Stromal cell of bone marrow (primary cell): ENCODE measurements around the gene ADAD2.

Experiments used
- DNase-seq: peaks from one replicate; pipeline ENCODE4 v3.0.0-alpha.2; 2012; ENCODE audit warnings: low read depth

The ADAD2 gene

DNA sequence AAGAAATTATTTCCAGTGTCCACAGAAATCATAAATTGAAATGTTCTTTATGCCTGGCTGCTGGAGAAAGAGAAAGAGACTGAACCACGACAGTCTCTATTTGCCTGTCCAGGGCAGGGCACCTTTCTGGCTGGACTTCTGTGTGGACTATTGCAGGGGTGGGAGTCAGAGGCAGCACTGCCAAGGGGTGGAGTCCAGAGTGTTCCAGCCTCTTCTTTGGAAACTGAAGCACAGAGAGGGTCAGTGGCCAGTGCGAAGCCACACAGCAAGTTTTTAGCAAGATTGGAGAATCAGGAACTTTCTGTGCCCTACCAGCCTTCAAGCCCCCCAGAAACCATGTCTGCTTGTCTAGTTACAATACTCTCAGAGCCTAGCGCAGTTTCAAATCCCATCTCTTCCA lies 33.6 kb downstream of the ADAD2 start:
- no peak for DNase-seq

DNA sequence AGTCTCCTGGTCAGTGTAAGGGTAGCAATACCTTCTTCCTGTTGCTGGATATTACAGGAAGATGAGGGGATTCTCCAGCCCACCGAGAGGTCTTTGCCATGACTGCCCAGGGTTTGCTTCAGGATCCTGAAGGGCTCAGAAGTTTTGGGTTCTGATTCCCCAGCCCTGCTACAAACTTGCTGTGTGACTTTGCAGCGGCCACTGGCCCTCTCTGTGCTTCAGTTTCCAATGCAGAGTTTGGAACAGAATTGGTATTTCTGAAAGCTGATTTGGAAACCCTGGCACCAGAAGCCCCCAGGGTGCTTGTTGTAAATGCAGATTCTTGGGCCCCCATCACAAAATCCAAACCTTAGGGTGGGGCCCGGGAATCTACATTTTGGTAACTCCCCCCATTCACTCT lies 34.2 kb downstream of the ADAD2 start:
- no peak for DNase-seq

DNA sequence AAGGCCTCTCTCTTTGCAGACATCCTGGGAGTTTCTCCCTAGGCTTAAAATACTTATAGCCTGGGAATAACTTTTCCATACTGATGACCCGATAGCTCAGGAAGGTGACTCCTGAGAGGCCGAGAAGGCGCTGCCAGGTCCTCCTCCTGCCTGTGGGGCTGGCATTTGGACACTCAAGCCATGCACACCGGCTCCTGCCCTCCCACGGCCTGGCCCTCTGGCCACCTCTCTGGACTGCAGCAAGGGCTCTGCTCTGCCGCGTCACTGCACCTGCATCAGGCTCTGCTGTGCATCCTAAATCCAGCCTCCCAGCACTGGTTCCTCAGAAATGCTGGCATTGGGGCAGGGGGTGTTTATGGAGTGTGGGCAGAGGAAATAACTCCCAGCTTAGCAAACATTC lies 34.6 kb downstream of the ADAD2 start:
- no peak for DNase-seq

DNA sequence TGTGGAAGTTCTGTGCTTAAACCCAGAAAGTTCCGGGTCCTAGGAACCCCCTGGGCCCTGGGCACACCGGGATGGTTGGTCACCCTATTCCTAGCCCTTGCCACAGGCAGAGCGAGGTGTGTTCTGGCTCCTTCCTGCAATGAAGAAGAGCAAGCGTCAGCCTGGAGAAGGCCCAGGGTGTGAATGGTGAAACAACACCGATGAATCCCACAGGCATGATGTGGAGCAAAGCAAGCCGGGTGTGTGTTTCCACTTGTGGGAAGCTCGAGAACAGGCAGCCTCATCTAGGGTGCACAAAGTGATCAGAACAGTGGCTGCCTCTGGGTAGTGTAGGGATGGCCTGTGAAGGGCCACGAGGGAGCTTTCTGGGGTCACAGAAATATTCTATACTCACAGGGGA lies 35.1 kb downstream of the ADAD2 start:
- DNase-seq: no peak

DNA sequence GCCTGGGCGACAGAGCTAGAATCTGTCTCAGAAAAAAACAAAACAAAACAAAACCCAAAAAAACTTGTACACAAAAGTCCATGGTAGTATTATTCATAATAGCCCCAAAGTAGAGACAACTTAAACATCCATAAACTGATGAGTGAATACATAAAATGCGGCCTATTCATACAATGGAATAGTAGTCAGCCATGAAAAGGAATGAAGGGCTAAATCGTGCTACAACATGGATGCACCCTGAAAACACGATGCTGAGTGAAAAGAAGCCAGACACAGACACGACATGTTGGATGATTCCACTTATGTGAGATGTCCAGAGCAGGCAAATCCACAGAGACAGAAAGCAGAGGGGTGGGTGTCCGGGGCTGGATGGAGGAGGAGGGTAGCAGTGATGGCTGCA lies 36.6 kb downstream of the ADAD2 start:
- DNase-seq: no peak

DNA sequence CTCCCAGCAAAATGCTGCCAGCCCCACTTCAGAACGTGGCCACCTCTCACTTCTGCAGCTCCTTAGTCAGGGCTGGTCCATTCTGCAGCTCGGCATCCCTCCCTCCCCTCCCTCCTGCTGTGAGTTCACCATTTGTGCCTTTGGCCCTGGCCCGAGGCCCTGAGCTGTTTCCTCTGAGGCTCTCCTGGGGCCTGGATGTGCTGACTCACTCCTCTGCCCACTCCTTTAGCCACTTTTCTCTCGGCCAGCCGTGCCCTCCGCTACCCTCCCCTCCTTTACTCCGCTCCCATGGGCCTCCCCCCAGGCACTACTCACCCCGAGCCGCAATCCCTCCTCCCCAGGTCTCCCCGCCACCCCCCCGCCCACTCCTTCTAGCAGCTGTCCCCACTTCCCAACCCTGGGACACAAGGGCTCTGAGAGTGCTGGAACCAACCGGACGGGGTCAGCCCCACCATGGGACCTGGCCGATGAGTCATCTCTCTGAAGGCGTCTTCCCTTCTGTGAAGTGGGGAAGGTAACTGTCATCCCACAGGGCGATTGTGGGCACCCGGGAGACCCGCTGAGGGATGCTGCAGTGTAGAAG lies 37.4 kb downstream of the ADAD2 start:
- DNase-seq: peak; percentile 92

DNA sequence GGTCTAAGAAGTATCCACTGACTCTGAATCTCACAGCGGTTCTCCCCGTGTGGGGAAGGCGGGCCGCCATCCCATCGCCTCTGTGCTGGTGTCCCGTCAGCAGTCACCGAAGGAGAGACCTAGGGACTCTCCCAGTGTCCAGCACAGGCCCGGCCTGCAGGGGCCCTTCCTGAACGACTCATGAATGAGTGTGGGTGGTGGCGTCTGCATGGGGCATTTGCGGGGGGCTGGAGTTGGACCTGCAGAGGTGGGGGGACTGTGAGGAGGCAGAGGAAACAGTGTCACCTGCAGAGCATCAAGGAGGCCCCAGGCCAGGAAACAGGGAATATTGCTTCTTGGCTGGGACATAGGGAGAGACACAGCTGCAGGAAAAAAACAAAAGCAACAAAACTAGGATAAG lies 38.5 kb downstream of the ADAD2 start:
- DNase-seq: no peak

DNA sequence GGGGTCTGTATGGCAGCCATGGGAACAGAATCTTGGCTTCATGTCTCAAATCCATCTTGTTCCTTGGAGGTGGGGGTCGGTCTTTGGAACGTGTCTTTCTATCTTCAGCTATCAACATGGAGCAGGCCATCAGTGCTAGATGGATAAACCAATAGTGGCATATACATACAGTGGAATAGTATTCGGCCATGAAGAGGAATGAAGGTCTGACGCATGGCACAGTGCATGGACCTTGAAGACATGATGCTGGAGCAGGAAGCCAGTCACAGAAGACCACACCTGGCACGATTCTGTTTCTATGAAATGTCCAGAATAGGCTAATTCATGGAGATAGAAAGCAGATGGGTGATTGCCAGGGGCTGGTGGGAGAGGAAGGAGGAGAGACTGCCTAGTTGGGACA lies 41.1 kb downstream of the ADAD2 start:
- no peak for DNase-seq

DNA sequence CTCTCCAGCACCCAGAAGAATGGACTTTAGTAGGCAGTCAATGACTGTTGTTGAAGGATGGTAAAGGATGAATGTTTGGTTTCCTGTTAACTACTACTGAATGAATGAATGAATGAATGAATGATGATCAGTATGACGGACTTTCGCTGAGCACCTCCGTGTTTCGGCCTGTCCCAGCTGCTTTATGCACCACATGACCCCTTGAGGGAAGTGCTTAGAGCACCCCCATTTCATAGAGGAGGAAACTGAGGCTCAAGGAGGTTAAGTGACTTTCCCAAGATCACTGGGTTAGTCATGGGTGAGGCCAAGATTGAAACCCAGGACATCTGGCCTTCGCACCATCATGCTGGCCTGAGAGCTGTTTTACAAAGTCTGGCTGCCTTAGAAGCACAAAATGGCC lies 42.0 kb downstream of the ADAD2 start:
- DNase-seq: no peak

DNA sequence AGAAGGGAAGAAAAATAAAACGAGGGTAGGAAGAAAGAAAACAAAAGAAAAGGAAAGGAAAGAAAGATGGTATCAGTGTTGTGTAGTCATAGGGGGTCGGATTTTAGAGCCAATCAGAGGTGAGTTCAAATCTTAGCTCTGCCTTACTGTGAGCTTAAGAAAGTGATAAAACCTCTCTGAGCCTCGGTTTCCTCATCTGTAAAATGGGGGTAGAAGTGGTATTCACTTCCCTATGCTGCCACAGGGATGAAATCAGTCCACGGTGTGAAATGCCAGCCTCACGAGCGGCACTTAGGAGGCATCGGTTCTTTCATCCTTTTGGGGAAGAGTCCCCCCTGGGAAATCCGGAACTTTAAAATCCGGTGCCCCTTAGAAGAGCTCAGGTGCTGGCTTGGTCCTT lies 42.8 kb downstream of the ADAD2 start:
- no peak for DNase-seq

DNA sequence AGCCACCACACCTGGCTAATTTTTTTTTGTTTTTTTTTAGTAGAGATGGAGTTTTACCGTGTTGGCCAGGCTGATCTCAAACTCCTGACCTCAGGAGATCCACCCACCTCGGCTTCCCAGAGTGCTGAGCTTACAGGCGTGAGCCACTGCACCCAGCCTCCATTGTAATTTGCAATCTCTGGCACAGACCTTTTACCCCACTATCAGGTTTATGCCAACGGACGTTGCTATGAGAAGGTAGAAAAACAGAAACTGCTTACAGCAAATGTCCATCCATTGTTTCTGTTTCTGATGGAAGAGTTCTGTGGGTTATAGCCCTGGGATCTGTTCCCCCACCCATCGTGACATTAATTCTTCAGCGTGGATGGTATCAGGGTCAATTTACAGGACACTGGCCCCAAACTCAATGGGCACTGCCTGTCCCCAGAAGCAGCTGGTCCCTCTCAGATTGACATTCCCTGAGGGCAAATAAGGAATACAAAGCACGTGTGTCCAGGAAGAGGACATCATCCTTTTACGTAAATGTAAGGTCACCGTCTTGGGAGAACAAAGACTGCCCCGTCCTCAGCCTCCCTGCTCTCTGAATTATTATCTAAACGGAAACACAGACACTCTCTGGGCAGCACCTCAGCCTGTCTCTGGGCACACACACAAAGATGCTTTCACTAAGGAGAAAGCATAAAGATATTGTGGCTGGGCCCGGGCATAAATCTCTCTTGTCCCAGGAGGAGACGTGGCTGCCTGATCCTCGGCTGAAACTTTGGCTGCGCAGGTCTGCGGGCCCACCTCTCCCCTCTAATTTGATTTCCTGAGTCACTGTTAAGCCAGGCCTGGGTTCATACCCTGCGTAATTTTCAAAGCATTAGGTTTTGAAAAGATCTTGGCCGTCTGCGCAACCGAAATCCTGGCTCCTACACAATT lies 43.6 kb downstream of the ADAD2 start:
- no peak for DNase-seq

DNA sequence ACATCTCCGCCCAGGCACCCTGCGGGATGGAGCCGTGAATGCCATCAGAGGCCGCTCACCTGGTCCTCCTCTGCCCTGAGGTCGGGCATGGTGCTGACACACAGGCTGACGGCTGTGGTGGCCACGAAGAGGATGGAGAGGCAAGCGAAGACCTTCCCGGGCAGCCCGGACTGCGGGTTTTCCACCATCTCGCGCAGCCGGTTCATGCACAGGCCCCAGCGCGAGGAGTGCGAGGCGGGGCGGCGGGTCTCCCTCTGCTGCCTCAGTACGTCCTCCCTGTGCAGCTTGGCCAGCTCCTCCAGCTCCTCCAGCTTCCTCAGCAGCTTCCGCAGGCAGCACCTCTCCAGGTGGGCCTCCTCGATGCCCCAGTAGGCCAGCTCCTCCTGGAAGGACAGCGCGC lies 45.7 kb downstream of the ADAD2 start:
- DNase-seq: no peak

DNA sequence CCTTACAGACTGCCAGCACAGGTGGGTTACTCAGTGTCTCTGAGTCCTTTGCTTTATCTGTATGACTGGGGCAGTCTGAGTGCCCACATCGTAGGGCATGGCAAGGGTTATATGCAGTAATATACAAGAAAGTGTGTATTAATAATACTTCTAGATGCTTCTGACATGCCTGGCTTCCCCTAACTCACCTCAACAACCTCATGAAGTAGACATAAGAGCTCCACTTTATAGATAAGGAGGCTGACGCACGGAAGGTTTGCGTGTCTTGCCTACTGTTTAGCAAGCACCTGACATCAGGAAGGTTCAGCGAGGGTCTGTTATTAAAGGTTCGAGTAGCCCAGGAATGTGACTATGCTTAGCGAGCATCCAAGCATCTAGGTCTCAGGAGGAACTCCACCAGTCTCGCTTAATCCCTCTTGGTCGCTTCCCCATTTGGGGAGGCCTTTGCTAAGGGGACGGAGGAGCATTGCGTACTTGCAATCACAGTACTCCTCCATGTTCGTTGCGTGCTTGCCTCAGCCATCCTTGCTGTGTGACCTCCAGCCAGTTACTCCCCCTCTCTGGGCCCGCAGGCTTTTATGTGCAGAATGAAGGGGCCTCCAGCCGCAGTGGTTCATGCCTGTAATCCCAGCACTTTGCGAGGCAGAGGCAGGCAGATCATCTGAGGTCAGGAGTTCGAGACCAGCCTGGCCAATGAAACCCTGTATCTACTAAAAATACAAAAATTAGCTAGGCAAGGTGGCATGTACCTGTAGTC lies 47.2 kb downstream of the ADAD2 start:
- DNase-seq: no peak

DNA sequence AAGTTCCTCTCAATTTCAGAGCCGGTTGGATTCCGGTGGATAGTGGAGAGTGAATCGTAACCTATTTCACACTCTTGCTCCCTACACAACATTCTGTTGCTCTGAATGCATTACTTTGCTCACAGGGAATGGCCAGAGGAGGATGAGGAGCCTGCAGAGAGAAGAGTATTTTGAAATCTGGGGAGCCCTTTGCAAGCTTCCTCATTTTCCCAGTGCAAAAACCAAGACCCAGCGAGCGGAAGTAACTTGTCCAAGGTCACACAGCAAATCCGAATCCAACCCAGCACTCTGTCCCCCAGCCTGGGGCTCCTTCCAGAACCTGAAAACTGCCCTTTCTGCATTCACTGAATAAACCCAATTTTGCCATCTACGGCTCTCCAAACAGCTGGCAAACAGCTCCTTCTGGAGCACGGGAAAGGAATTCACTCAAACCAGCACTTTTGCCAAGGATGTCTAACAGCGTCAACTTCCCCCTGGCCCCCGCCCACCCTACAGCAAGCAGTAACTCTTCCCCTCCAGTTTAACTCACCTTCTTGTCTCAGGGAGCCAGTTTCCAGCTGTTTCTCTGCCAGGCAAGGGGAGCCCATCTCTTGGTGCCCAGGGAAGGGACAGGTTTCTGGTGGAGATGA lies 48.3 kb downstream of the ADAD2 start:
- no peak for DNase-seq

DNA sequence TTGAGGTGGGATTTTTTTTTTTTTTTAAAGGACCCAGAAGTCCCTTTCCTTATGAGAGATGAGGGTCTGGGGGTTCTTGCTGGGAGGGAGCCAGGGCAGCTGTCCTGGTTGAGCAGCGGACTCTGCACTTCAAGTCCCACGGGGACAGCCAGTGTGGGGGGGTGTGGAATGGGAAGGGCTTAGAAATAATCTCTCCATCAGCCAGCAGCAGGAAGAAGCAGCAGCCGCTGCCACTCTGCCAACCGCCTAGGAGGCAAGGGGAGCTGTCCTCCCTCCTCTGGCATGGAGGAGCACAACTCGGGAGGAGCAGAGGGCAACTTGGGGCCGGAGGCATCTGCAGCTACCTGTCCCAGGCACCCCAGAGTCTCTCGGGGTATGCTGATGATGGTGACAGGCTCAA lies 49.0 kb downstream of the ADAD2 start, which contains the start of gene KCNG4:
KCNG4 (minus strand) TSS at position 104 of the 400 bp plus-strand sequence. CDS start 2,527 bp downstream, outside the sequence.
- no peak for DNase-seq

DNA sequence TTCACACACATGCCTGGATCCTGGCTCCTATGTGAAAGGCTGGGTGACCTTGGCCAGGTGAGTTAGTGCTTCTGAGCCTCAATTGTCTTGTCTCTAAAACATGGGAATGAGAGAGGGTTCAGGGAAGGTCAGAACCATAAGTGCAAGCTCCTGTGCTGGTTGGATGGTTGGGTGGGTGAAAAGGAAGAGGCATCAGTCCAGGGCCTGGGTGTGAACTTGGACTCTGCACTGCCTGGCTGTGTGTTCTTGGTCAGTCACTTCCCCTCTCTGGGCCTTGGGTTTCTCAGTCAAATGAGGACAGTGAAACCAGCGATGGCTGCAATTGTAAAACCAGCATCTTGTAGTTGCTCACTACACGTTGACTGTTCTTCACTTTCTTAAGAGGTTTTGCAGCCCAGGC lies 49.5 kb downstream of the ADAD2 start:
- DNase-seq: no peak

DNA sequence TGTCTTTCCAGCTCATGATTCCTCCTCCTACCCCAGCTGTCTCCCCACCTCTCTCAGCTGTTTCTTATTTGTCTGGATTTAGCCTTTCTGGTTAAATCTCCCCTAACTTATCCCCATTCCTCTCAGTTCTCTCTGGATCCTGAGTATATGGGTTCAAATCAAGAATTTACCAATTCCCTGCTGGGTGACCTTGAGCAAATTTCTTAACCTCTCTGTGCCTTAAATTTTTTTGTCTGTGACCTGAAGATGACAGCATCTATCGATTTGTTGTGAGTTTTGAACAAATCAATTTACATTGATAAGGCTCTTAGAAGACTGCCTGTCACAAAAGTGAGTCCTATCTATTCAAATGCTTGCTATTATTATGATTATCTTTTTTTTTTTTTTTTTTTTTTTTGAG lies 50.8 kb downstream of the ADAD2 start:
- no peak for DNase-seq

DNA sequence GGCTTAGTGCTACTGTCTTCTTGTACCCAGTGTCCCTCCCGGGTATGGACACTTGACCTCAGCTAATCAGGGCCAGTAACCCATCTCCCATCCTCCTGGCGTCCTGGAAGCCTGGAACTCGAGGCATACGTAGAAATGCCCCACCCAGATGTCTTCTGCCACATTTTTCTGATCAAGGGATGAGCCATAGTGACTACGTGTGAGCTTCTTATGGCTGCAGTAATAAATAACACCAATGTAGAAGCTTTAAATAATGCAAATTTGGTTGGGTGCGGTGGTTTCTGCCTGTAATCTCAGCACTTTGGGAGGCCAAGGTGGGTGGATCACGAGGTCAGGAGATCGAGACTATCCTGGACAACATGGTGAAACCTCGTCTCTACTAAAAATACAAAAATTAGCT lies 51.9 kb downstream of the ADAD2 start:
- DNase-seq: no peak

DNA sequence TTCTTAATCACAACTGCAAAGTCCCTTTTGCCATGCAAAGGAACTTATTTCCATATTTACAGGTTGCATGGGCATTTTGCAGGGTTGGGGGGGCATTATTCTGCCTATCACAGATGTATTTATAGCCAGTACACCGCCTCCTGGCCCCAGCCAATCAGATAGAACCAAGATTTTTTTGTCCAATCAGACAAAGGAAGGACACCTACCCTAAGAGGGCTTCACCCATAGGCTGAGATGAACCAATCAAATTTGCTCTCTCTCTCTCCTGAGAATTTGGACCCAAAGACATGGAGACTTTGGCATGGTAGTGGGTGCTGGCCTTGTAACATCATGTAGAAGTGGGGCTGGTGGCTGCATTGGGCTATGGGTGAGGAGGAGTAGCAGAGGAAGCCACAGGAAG lies 52.8 kb downstream of the ADAD2 start:
- DNase-seq: no peak

DNA sequence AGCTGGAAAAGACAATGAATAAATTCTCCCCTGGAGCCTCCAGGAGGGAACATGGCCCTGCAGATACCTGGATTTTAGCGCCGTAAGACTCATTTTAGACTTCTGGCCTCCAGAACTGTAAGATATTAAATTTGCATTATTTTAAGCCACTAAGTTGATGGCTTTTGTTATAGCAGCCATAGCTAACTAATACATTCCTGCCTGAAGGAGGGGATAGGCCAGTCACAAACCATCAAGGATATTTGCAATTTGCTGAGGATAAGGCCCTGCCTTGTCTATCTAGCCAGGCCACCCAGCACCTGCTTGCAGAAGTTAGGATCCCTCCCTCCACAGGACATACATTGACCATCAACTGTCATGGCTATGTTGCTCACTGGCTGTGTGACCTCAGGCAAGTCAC lies 53.8 kb downstream of the ADAD2 start:
- no peak for DNase-seq

DNA sequence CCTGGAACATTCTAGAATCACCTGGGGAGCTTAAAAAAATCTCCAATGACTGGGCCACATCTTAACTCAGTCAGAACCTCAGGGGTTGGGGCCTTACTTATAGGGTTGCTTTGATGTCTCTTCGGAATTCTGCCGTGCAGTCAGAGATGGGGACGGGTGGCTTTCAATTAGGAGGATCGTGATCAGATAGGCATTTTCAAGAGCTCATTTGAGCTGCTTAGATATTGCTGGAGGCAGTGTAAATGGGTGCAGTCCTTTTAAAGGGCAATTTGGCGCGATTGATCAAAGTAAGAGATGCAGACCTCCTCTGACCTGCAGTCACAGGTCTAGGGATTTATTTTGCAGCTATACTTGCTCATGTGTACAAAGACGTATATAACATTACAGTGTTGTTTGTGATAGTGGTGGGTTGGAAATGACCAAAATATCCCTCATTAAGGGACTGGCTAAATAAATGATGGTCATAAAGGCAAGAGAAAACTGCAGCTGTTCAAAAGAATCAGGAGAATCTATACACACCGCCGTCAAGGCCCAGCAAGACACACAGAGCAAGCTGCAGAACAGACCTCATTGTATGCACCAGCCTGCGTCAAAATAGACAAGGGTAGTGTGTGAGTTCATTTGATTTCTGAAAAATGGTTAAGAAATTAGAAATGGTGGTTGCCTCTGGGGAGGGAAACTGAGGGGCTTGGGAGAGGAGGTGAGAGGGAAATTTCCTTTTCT lies 55.2 kb downstream of the ADAD2 start:
- no peak for DNase-seq

DNA sequence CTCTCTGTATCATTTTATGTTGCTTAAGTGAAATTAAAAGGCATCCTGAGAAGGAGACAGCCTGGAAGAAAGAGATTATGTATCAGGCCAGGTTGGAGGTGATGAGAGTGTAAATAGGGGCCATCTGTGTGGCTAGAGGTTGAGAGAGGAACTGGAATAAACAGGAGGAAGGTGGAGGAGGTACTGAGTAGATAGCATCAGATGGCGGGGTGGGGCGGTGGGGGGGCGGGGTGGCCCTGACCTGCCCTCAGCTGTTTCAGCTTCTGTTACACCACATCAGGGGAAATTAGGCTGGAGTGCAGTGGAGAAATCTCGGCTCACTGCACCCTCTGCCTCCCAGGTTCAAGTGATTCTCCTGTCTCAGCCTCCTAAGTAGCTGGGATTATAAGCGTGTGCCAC lies 55.7 kb downstream of the ADAD2 start:
- no peak for DNase-seq
